Measurements from ENCODE around the gene NAV2. TPM values are rescaled to one million over a fixed set of nuclear protein-coding genes. Genes with fewer than 3 reads are reported as not detected.

Gene NAV2
- total RNA-seq, 1 experiment from 2014 or later, result 2.1 TPM

DNA sequence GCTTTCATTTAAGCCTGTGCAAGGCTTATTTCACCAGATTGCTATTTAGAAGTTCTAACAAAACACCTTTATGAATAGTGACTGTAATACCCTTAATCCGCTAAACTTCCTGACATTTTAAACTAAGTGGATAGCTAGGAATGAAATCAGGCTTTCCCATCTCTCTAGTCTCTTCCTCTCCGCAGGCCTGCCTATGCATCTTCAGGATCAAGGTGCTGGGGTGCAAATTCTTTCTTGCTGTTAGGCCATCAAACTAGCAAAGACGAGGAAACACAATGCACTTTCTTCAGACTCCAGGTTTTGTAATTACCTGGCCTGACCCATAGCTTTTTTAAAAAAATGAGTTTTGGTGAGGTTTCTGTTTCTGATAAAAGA, 298.2 kb downstream of the NAV2 start:
- DNase-seq (ENCODE audit: low read depth, low spot score) (no peak), ATAC-seq (no peak)
- intact Hi-C loops (cut with micrococcal nuclease), result no loop called here
- Histone ChIP-seq H3K36me3 (ENCODE audit: control insufficient read depth in 1 of 2, insufficient read depth in 2 of 2, low read length in 2 of 2) (no peaks in the 10 kb centered on the region), H3K9me3 (ENCODE audit: control insufficient read depth in 1 of 2, insufficient read depth in 1 of 2, low read depth in 1 of 2, low read length in 2 of 2) (no peaks in the 10 kb centered on the region), H3K27me3 (ENCODE audit: insufficient read depth, low read length) (peaks cover 21% of the 10 kb centered on the region), H3K4me3 (replicated peaks in 1 of 2; ENCODE audit: low read depth in 1 of 2, low read length in 2 of 2) (no peak overlapping the region), H3K9ac (ENCODE audit: low read length) (no peak overlapping the region), H3K79me2 (ENCODE audit: insufficient read depth, low read length) (no peaks in the 10 kb centered on the region), H3K4me1 (ENCODE audit: control insufficient read depth in 1 of 2, insufficient read depth in 2 of 2, low read length in 2 of 2) (no peaks in the 10 kb centered on the region), H3K9me2 (ENCODE audit: insufficient read depth) (no peaks in the 10 kb centered on the region), H3K4me2 (ENCODE audit: low read length) (no peak overlapping the region), H2AFZ (ENCODE audit: low read depth, low read length, poor library complexity, severe bottlenecking) (no peak overlapping the region), H3K27ac (ENCODE audit: low read depth, low read length) (no peak overlapping the region), H4K20me1 (ENCODE audit: insufficient read depth) (no peaks in the 10 kb centered on the region)
- no TSS peak for BruUV-seq (replicated peaks)
- no peak for TF ChIP-seq ZNF274 (IDR thresholded peaks at IDR 0.05; ENCODE audit: low read depth, low read length)
- ChIA-PET POLR2A (no interaction called here), RAD21 (ENCODE audit: low non-redundant PET in 1 of 2, low total read pairs in 2 of 2, uncharacterized antibody in 2 of 2, unreplicated experiment in 2 of 2) (no interaction called here), CTCF (no interaction called here)

DNA sequence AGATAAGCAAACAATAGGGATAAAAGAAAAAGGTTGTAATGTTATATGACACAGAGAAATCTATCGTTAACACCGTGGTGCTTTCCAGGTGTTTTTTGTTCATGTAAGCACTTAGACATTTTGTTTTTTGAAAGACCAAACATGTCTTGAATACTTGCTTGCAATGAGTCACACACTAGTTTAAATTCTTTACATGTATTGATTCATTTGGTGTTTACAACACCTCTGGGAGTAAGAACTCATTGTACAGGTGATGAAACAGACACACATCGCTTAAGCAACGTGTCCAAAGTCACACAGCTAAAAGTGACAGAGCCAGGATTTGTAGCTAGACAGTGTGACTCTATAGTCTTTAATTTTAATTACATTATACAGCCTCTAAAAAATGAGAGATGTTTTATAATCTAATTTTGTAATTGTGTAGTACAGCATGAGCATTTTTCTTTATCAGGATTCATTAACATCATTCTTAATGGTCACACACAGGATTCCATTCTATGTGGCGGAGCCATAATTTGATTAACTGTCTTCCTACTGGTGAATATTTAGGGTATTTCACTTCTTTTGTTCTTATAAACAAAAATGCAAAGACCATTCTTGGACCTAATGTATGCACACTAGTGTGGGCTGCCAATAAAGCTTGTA, 298.8 kb downstream of the NAV2 start:
- ChIA-PET CTCF (no interaction called here), RAD21 (ENCODE audit: low non-redundant PET in 1 of 2, low total read pairs in 2 of 2, uncharacterized antibody in 2 of 2, unreplicated experiment in 2 of 2) (no interaction called here), POLR2A (no interaction called here)
- TF ChIP-seq SIN3A (IDR thresholded peaks at IDR 0.05; ENCODE audit: low read depth) (no peak), EGR1 (IDR thresholded peaks at IDR 0.05; ENCODE audit: low read depth) (no peak), SRF (IDR thresholded peaks at IDR 0.05; ENCODE audit: low read depth) (no peak), ELF1 (IDR thresholded peaks at IDR 0.05; ENCODE audit: borderline replicate concordance, low read depth) (no peak), EZH2 (IDR thresholded peaks at IDR 0.05) (no peak), JUND (IDR thresholded peaks at IDR 0.05) (no peak), CEBPB (IDR thresholded peaks at IDR 0.05; ENCODE audit: low read depth) (no peak)
- TF ChIP-seq, protein P1, sequence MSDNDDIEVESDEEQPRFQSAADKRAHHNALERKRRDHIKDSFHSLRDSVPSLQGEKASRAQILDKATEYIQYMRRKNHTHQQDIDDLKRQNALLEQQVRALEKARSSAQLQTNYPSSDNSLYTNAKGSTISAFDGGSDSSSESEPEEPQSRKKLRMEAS (IDR thresholded peaks at IDR 0.05), result no peak
- TF ChIP-seq, protein P2, sequence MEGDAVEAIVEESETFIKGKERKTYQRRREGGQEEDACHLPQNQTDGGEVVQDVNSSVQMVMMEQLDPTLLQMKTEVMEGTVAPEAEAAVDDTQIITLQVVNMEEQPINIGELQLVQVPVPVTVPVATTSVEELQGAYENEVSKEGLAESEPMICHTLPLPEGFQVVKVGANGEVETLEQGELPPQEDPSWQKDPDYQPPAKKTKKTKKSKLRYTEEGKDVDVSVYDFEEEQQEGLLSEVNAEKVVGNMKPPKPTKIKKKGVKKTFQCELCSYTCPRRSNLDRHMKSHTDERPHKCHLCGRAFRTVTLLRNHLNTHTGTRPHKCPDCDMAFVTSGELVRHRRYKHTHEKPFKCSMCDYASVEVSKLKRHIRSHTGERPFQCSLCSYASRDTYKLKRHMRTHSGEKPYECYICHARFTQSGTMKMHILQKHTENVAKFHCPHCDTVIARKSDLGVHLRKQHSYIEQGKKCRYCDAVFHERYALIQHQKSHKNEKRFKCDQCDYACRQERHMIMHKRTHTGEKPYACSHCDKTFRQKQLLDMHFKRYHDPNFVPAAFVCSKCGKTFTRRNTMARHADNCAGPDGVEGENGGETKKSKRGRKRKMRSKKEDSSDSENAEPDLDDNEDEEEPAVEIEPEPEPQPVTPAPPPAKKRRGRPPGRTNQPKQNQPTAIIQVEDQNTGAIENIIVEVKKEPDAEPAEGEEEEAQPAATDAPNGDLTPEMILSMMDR (IDR thresholded peaks at IDR 0.05 in 2 of 3, conservative IDR thresholded peaks at IDR 0.05 in 1 of 3; ENCODE audit: borderline replicate concordance in 1 of 3, insufficient read depth in 1 of 3, low read depth in 2 of 3, low read length in 2 of 3), result no peak
- peaks cover 21% of the 10 kb centered on the region for H3K27me3 ChIP-seq (ENCODE audit: insufficient read depth, low read length)
- intact Hi-C loops (cut with micrococcal nuclease), result no loop called here
- H3K36me3 ChIP-seq (ENCODE audit: control insufficient read depth in 1 of 2, insufficient read depth in 2 of 2, low read length in 2 of 2), result no peaks in the 10 kb centered on the region
- no peaks in the 10 kb centered on the region for H3K79me2 ChIP-seq (ENCODE audit: insufficient read depth, low read length)
- no peaks in the 10 kb centered on the region for H3K9me2 ChIP-seq (ENCODE audit: insufficient read depth)
- no peaks in the 10 kb centered on the region for H3K9me3 ChIP-seq (ENCODE audit: control insufficient read depth in 1 of 2, insufficient read depth in 1 of 2, low read depth in 1 of 2, low read length in 2 of 2)
- H3K9ac ChIP-seq (ENCODE audit: low read length), result no peak overlapping the region
- DNase-seq (ENCODE audit: low read depth, low spot score) (no peak), ATAC-seq (no peak)
- H3K4me1 ChIP-seq (ENCODE audit: control insufficient read depth in 1 of 2, insufficient read depth in 2 of 2, low read length in 2 of 2), result no peaks in the 10 kb centered on the region
- no peaks in the 10 kb centered on the region for H4K20me1 ChIP-seq (ENCODE audit: insufficient read depth)
- no peak overlapping the region for H3K27ac ChIP-seq (ENCODE audit: low read depth, low read length)
- H3K4me2 ChIP-seq (ENCODE audit: low read length), result no peak overlapping the region
- H2AFZ ChIP-seq (ENCODE audit: low read depth, low read length, poor library complexity, severe bottlenecking), result no peak overlapping the region
- BruUV-seq (replicated peaks), result no TSS peak
- H3K4me3 ChIP-seq (replicated peaks in 1 of 2; ENCODE audit: low read depth in 1 of 2, low read length in 2 of 2), result no peak overlapping the region

Data from HCT116 (cell line).